Fibroblast of skin of right quadriceps (primary cell): ENCODE results near the gene RFNG.

ENCODE experiments used
- DNase-seq: peaks from one replicate; pipeline ENCODE4 v3.0.0-alpha.2; 2013

Gene RFNG

GRCh38 chr17:82023447-82024241 lies 28.0 kb downstream of the RFNG start:
- no peak for DNase-seq

GRCh38 chr17:82022981-82023446 lies 28.6 kb downstream of the RFNG start, which contains the start of gene LRRC45:
Gene LRRC45 (plus strand): TSS chr17:82023305. CDS start chr17:82023644, 339 bp downstream.
- peak; percentile 100 for DNase-seq

- no peak for DNase-seq
These were observed 29.2 kb downstream of the RFNG start, which contains the start of gene CENPX for GRCh38 chr17:82022310-82022980. Gene CENPX (minus strand): TSS chr17:82022878. CDS start chr17:82022861, 17 bp downstream.

- no peak for DNase-seq
These were observed 29.7 kb downstream of the RFNG start for GRCh38 chr17:82021900-82022309.

DNA sequence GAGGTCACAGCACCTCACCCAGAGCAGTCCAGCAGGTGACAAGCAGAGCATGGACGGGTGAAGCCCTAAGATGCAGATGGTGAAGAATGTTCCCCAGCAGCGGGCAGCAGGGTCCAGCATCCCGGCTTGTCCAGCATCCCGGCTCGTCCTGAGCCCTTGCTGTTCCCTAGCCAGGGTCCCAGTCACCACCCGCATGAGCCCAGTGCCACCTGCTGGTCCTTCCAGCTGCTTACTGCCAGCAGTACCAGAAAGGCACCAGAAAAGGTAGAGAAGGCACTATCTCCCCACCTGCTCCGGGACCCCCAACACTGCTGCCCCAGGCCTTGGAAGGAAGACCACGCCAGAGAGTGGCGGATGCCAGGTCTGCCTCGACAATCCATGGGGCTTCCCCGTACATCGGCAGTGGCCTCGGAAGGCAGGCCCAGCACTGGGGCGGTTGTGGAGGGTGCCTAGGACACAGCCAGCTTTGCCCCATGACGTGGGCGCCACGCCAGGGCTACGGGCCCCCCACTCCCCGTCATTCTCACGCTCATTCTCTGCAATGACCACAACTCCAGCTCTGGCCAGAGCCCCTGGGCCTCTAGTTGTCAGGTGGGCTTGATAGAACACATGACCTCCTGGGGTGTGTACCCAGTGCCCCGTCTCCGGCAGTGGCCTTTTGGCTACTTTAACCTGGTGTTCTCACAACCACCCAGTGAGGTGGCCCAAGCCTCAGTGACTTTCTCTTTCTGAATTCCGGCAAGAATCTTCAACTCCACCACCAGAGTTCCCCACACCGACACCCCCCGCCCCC lies 30.3 kb downstream of the RFNG start:
- DNase-seq = peak; percentile 59

GRCh38 chr17:82020572-82021106 lies 31.0 kb downstream of the RFNG start:
- no peak for DNase-seq

DNA sequence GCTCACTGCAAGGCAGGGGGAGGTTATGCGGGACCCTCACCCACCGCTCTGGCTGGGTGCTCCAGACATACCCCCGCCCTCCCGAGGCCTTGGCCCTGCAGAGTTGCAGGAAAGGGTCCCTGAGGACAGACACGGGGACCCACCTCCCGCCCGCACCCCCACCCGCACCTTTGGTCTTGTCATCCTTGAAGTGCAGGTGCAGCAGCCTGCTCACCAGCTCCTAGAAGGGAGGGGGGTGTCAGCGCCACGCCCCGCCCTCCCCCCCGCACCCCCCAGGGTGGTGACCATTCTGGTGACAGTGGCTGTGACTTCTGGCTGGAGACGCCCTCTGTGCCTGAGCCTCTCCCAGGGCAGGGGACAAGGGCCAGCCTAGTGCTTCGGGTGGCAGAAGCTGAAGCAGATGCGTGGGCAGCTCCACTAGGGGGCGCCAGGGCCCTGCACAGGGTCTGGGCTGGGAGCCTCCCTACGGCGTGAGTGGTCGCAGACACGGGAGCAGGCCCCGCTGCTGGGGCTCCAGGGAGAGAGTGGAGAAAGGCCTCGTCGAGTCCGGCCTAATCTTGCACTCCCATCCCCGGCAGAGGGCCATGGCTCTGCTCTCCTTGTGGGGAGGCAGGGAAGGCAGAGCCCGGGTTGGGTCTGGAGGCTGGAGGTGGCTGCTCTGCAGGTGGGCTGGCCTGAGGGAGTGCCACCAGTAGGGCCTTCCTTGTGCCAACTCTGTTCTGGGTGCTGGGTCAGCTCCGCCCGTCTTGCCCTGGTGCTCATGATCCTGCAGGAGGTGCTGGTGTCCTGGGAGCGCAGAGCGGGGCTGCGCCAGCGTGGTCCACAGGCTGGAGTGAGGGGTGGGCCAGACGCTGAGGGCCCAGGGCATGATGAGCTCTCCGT lies 31.7 kb downstream of the RFNG start:
- DNase-seq = no peak

- DNase-seq = no peak
These were observed 32.5 kb downstream of the RFNG start for GRCh38 chr17:82018989-82019689.

GRCh38 chr17:82018152-82018988 lies 33.2 kb downstream of the RFNG start:
- no peak for DNase-seq

- no peak for DNase-seq
These were observed 33.9 kb downstream of the RFNG start for GRCh38 chr17:82017612-82018151.

- no peak for DNase-seq
These were observed 34.6 kb downstream of the RFNG start for GRCh38 chr17:82016875-82017459.

DNA sequence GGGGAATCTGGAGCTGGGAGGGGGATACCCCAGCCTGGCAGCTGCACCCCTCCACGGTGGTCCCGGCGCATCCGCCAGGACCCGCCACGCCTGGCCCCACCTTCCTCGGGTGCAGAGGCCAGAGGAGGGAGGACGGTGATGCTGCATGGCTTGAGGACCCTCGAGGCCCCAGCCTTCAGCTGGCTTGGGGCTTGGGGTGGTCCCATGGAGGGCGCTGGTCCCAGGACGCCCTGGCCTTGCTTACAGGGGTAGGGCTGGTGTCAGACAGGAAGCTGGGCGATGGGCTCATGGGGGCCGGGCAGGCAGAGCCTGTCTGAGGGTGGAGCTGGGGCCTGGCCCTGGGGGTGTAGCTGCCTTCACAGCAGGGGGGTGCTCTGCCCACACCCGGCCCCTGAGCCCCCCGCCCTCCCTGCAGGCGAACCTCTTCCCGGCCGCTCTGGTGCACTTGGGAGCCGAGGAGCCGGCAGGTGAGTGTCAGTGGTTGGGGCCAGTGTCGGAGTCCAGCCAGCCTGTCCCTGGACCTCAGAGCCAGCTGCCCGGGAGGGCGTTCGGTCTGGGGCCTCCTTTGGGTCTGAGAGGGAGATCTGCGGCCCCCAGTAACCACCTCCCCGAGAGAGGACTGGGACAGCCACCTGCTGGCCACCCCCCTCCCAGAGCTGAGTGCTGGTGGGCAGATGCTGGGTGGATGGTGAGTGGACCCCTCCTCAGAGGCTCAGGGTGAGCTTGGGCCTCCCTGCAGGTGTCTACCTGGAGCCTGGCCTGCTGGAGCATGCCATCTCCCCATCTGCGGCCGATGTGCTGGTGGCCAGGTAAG lies 35.3 kb downstream of the RFNG start:
- DNase-seq = no peak

DNA sequence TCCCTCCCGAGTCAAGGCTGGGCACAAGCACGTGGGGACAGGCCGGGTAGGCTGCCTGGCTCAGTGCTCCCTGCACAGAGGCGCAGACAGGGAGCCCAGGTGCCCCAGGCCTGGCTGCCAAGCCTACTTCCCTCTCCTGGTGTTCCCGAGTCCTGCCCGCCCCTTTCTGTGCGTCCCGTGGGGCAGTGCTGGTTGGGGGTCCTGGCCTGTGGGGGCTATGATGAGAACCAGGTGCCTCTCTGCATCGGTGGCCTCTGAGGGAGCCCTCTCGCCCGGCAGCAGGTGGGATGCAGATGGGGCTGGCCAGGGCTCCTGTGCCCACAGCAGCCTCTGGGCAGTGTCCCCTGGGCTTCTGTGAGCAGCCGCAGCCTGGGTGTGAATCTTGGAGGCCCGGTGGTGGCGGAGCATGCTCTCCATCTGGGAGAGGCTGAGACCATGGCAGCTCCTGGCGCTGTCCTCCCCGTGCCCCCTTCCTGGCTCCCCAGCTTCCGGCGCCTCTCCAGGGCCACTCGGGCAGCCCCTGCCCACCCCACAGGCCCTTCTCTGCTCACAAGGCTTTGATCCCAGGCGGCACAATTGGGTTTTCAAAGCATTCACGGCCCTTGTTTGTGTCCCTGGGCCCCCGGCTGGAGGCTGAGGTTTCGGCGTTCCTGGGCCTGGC lies 36.2 kb downstream of the RFNG start:
- DNase-seq = no peak

DNA sequence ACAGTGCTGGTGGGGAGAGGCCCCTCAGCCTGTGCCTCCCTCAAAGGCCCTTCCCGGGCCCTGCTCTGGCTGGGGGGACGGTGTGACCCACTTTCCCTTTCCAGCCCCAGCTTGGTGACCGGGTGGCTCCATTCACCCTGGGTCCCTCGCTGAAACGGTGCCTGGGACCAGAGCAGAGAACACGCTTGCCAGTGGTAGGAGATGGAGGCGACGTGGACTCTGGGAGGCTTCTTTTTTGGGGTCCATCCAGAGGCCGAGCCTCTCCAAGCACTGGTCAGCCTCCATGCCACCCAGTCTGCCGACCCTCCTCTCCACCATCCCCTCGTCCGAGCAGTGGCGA lies 36.7 kb downstream of the RFNG start:
- DNase-seq = no peak

DNA sequence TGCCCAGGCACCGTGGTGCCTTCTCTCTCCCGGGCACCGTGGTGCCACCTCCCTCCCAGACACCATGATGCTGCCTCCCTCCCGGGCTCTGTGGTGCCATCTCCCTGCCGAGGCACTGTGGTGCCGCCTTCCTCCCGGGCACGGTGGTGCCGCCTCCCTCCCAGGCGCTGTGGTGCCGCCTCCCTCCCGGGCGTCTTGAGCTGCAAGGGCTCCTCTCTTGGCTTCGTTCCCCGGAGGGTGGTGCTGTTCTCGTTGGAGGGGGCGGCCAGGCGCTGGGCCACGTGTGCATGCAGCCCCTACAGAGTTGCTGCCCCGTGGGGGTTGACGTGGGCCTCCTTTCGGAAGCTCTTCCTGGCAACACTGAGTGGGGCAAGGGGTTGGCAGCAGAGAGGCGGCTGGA lies 37.2 kb downstream of the RFNG start:
- DNase-seq = no peak

GRCh38 chr17:82013772-82014321 lies 37.8 kb downstream of the RFNG start:
- DNase-seq = no peak

DNA sequence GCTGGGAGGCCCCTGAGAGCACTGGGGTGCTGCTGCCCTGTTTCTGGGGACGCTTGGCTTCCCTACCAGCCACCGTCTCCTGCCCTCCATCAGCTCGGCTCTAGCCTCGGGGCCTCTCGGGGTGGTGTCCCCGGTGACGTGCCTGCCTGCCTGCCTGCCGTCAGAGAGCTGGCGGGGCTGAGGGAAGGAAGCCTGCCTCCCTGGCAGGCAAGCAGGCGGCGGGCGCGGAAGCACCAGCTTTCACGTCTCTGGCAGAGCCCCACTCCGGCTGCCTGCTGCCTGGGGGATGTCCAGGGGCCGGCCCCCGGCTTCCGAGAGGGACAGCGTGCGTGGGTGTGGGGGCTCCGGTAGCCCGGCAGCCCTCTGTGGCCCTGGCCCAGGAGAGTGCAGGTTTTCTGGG lies 38.3 kb downstream of the RFNG start:
- DNase-seq = no peak
